HG03039 (cell line): Measurements from ENCODE around the gene PZP.

Source experiments
- ATAC-seq: cut with Tn5 transposase; IDR thresholded peaks from one replicate; pipeline ENCODE4 v1.9.1; 2021; ENCODE audit warnings: mild to moderate bottlenecking, moderate library complexity; ENCODE audit not compliant: unreplicated experiment

PZP gene

DNA sequence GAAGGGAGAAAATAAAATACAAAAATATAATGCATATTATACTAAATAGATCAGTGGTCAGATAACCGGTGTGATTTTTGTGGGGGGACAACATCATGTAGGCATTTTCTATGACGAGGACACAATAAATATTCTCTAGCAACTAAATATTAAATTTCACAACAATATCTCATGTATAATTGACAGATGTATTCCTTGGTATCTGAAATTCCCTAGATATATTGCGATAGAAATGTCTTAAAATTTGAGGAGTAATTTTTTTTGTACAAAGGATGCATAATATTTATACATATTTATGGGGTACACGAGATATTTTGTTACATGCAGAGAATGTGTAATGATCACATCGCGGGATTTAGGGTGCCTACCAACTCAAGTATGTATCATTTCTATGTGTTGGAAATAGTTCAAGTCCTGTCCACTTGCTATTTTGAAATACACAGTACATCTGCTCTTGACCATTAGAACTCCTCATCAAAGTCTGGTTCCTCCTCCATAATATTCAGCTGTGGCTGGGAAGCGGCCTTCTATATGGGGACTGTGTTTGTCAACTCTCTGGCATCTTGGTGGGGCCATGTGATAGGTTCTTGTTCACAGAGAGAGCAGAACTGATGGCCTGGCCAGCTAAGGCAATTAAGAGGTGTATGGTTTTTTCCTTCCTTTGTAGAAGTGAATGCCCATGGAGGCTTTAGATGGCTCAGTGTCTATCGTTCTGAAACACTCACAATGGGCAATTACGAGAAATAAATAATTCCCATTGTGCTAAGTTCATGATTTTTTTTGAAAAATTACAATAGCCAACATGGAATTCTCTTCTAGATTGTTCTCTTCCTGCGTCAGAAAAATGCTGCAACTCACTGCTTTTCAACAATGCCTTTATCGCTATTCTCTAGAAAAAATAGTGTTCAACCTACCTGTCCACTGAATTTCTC lies 101.3 kb downstream of the PZP start:
- no peak for ATAC-seq

DNA sequence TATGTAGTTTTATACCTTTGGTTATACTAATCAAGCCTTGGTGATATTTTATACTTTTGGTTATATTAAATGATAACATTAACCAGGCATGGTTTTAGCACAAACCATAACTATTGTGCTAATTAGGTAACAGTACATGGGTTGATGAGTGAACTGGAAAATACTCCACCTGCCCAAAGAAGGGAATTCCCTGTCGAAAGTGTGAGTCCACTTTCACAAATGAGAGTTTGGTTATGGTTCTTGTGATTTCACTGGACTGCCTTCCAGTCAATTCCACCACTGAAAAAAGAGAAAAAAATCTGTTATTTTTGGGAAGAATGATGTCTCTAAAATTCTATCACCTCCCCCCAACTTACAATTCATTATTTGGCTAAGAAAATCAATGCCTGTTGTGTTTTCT lies 102.1 kb downstream of the PZP start:
- ATAC-seq: no peak

DNA sequence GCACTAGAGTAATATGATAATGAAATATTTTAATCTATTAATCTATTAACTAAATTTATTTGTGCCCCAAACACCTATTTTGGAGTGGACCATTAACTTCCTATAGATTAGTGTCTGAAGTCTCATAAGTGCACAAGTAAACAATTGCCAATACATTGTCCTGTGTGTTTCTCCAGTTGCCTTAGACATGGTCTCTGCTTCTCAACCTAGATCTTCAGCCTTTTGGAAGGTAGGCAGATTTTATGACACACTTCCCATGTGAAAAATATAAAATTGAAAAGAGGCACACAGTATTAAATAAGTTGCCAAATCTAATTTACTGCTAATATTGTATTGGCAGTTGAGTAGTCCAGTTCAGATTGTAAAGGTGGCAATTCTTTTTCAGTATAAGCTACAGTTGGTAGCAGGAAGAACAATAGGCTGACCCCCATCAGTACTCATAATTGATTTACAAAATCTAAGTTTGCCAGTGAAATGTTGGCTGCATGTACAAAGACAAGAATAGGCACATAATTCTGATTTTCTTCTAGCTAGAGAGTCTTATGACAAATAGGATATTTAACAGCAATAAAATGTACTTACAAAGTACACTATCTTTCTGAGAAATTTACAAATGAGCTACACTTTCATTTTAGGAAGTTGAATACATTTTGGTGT lies 103.3 kb downstream of the PZP start:
- no peak for ATAC-seq

GRCh38 chr12:9104087-9104486 lies 104.1 kb downstream of the PZP start:
- no peak for ATAC-seq

DNA sequence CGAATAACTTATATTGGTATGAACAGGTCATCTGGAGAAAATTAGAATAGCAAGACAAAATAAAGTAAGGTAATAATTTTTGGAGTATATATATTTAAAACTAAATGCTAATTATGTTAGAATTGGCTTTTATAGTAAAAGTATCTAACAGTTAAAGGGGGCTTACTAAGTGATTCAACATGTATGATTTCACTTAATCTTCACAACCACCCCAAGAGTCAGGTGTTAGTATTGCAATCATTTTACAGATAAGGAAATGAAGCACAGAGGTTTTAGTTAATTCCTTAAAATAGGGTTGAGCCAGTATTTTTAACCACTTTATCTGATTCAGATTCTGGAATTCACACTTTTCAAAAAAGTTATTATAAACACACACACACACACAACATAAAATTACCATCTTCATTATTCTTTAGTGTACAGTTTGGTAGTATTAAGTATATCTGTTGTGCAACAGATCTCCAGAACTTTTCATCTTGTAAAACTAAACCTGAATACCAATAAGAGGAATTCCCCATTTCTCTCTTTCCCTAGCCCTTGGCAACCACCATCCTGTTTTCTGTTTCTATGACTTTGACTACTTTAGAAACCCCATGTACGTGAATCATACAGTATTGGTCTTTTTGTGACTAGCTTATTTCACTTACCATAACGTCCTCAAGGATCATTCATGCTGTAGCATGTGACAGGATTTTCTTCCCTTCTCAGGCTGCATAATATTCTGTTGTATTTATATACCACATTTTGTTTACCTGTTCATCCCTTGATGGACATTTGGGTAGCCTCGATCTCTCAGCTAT lies 104.9 kb downstream of the PZP start:
- no peak for ATAC-seq

GRCh38 chr12:9101018-9101687 lies 107.0 kb downstream of the PZP start:
- ATAC-seq: no peak

DNA sequence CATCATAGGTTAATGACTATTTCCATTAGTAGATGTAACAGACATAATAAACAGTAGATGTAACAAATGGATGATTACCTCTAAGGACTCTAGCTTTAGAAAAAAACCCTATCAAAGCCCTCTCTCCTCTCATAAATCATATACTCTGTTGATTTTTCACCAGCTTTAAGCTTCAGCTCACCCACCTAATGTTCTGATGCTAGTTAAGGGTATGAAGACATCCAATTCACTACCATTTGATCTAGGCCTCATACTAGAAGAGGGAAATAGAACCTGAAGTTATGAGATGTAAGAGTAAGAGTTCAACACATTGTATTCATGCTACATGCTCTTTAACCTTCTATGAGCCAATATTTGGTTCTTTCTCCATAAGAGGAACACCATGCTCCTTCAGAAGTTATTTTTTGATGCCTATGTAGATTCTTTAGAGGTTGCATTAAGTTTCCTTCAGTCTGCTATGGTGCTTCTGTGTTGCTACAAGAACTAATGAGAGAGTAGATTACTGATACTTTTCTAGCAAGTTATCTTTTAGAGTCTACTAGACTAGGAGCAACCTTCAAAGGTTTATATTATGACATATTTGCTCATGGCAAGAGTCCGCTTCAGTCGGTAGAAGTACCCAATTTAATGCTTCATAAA lies 108.5 kb downstream of the PZP start:
- no peak for ATAC-seq
